Activated CD4-positive, alpha-beta T cell treated with anti-CD3 and anti-CD28 coated beads, Interleukin-2, amount 50 U/mL, for 48 hours (primary cell): ENCODE data around the gene TNS1.
A peak's percentile ranks its signal among the peaks of the same experiment; 100 is the strongest.
"Not testable (repeated sequence)": the region's sequence is repeated elsewhere in the genome, so short reads cannot be mapped to it uniquely, and the experiment has no call there.

Experiments
- DNase-seq, 2 experiments: peaks; one replicate each; pipeline ENCODE4 v3.0.0-alpha.2; 2020

Gene TNS1

GRCh38 chr2:218029366-218030360 is 26.9 kb upstream of the TNS1 start:
- no peak for DNase-seq

GRCh38 chr2:218028562-218029348 is 26.0 kb upstream of the TNS1 start:
- DNase-seq = peak in 1 of 2 experiments; percentile 1

GRCh38 chr2:218028189-218028495 is 25.3 kb upstream of the TNS1 start:
- DNase-seq = no peak

GRCh38 chr2:218027426-218028188 is 24.8 kb upstream of the TNS1 start:
- no peak for DNase-seq

GRCh38 chr2:218026676-218027425 is 24.1 kb upstream of the TNS1 start:
- DNase-seq = no peak

- DNase-seq = no peak
These were observed 23.4 kb upstream of the TNS1 start for GRCh38 chr2:218026244-218026643.

GRCh38 chr2:218024871-218025270 is 22.1 kb upstream of the TNS1 start:
- no peak for DNase-seq

- DNase-seq = no peak
These were observed 21.5 kb upstream of the TNS1 start for GRCh38 chr2:218024336-218024735.

GRCh38 chr2:218023636-218024035 is 20.8 kb upstream of the TNS1 start:
- DNase-seq = no peak

GRCh38 chr2:218022851-218023530 is 20.2 kb upstream of the TNS1 start:
- no peak for DNase-seq

GRCh38 chr2:218022131-218022850 is 19.5 kb upstream of the TNS1 start:
- no peak for DNase-seq

GRCh38 chr2:218021536-218022071 is 18.8 kb upstream of the TNS1 start:
- no peak for DNase-seq

- DNase-seq = no peak
These were observed 18.3 kb upstream of the TNS1 start for GRCh38 chr2:218020966-218021535.

GRCh38 chr2:218020281-218020680 is 17.5 kb upstream of the TNS1 start:
- DNase-seq = no peak

GRCh38 chr2:218019411-218020060 is 16.7 kb upstream of the TNS1 start:
- DNase-seq = no peak

- not testable (repeated sequence) for DNase-seq
These were observed 16.0 kb upstream of the TNS1 start for GRCh38 chr2:218018842-218019125.

GRCh38 chr2:218017211-218018053 is 14.6 kb upstream of the TNS1 start:
- DNase-seq = no peak

GRCh38 chr2:218016810-218017209 is 14.0 kb upstream of the TNS1 start:
- DNase-seq = no peak
